K562 (cell line): ENCODE measurements around the gene MUCL3.

Experiments
- CBX3 ChIP-seq, 2 experiments: IDR thresholded peaks; 1 replicate in 1 of 2; 2 replicates in 1 of 2; pipeline ENCODE4 v1.6.1; 2012; ENCODE audit warnings: inconsistent platforms in 2 of 2, low read length in 2 of 2, borderline replicate concordance in 1 of 2, control low read depth in 1 of 2
- CSDE1 ChIP-seq, 2 experiments: fragments of 450-650 bp; IDR thresholded peaks; 2 replicates each; pipeline ENCODE4 v1.6.1; 2016; ENCODE audit warnings: mild to moderate bottlenecking in 1 of 2
- CTCF ChIP-seq, 3 experiments: IDR thresholded peaks in 2 of 3; conservative IDR thresholded peaks in 1 of 3; 2 replicates each; pipeline ENCODE4 v1.5.1; 2011 to 2012; ENCODE audit warnings: low read length in 3 of 3, mild to moderate bottlenecking in 3 of 3, control low read depth in 2 of 3, improper control_type of control experiment in 1 of 3, inconsistent platforms in 1 of 3, low read depth in 1 of 3, mixed read lengths in 1 of 3, moderate library complexity in 1 of 3; ENCODE audit not compliant: insufficient read depth in 2 of 3
- DPF2 ChIP-seq: fragments of 450-650 bp; IDR thresholded peaks from 2 replicates; pipeline ENCODE4 v1.6.1; 2016
- GABPA ChIP-seq: fragments of 200-800 bp; sonication (Bioruptor generic); conservative IDR thresholded peaks from 2 replicates; pipeline ENCODE4 v1.6.1; 2016; ENCODE audit warnings: low read depth, missing genetic modification characterization, missing compliant biosample characterization
- HDAC6 ChIP-seq: IDR thresholded peaks from 2 replicates; pipeline ENCODE4 v1.6.1; 2012; ENCODE audit warnings: low read depth, mild to moderate bottlenecking, control low read depth, inconsistent platforms, low read length, moderate library complexity
- NFYB ChIP-seq: IDR thresholded peaks from 2 replicates; pipeline ENCODE4 v1.6.1; 2011; ENCODE audit warnings: mild to moderate bottlenecking, moderate library complexity; ENCODE audit not compliant: insufficient read length; ENCODE audit errors: extremely low read depth
- NR2C2 ChIP-seq, 2 experiments: fragments of 200-800 bp in 1 of 2; sonication (Bioruptor generic) in 1 of 2; sonication (generic) in 1 of 2; formaldehyde crosslinking in 1 of 2; IDR thresholded peaks; 2 replicates each; pipeline versions ENCODE4 v1.6.1 to v1.8.0; 2016 to 2022; ENCODE audit warnings: mild to moderate bottlenecking in 1 of 2, missing compliant biosample characterization in 1 of 2, missing genetic modification characterization in 1 of 2, missing genetic modification reagents in 1 of 2
- POLR2A ChIP-seq: fragments of 450-650 bp; conservative IDR thresholded peaks from 2 replicates; pipeline ENCODE4 v1.6.1; 2016
- POLR2AphosphoS5 ChIP-seq: IDR thresholded peaks from 2 replicates; pipeline ENCODE4 v1.6.1; 2011; ENCODE audit warnings: mild to moderate bottlenecking, low read depth, low read length, moderate library complexity; ENCODE audit not compliant: control insufficient read depth, insufficient read depth
- SIN3A ChIP-seq, 2 experiments: fragments of 150-350 bp in 1 of 2; IDR thresholded peaks; 2 replicates each; pipeline ENCODE4 v1.6.1; 2011 to 2016; ENCODE audit warnings: borderline replicate concordance in 2 of 2, low read depth in 2 of 2, low read length in 2 of 2, mild to moderate bottlenecking in 2 of 2, moderate library complexity in 2 of 2; ENCODE audit not compliant: control insufficient read depth in 1 of 2
- ZBTB40 ChIP-seq, 2 experiments: fragments of 450-650 bp in 1 of 2; sonication (generic) in 1 of 2; formaldehyde crosslinking in 1 of 2; IDR thresholded peaks; 2 replicates each; pipeline versions ENCODE4 v1.7.1 to v1.9.0; 2016 to 2022; ENCODE audit warnings: inconsistent platforms in 1 of 2, mild to moderate bottlenecking in 1 of 2, missing genetic modification reagents in 1 of 2
- ZNF518B ChIP-seq: fragments of 250-450 bp; sonication (Bioruptor Pico); IDR thresholded peaks from 2 replicates; pipeline ENCODE4 v1.5.0; 2021; ENCODE audit warnings: mild to moderate bottlenecking, moderate library complexity

GRCh38 chr6:31001281-31001888 lies 60.6 kb downstream of the MUCL3 start:
- TF ChIP-seq CSDE1 (IDR thresholded peaks at IDR 0.05) = no peak
- TF ChIP-seq NR2C2 (CRISPR knock-in tag; IDR thresholded peaks at IDR 0.05) = no peak
- TF ChIP-seq NR2C2 (tag; IDR thresholded peaks at IDR 0.05) = no peak
- no peak; the same call in 1 of the 2 replicates for TF ChIP-seq POLR2A
- TF ChIP-seq CBX3 (IDR thresholded peaks at IDR 0.05; ENCODE audit: borderline replicate concordance in 1 of 2, low read length in 2 of 2) = no peak
- 0 out of 2 replicates have a peak, but pooled peaks have one; percentile 36 for TF ChIP-seq POLR2AphosphoS5
- TF ChIP-seq NFYB = no peak
- TF ChIP-seq HDAC6 = no peak
- no peak for TF ChIP-seq GABPA (tag)
- no peak for TF ChIP-seq CTCF (IDR thresholded peaks at IDR 0.05 in 2 of 3, conservative IDR thresholded peaks at IDR 0.05 in 1 of 3; ENCODE audit: insufficient read depth in 2 of 3, low read depth in 1 of 3, low read length in 3 of 3)
- TF ChIP-seq ZNF518B (CRISPR knock-in tag) = no peak
- TF ChIP-seq ZBTB40 (IDR thresholded peaks at IDR 0.05) = no peak
- TF ChIP-seq ZBTB40 (CRISPR knock-in tag; IDR thresholded peaks at IDR 0.05) = no peak
- TF ChIP-seq SIN3A (IDR thresholded peaks at IDR 0.05; ENCODE audit: borderline replicate concordance in 2 of 2, control insufficient read depth in 1 of 2, low read depth in 2 of 2, low read length in 2 of 2) = no peak
- TF ChIP-seq DPF2 = no peak
